ENCODE data around the gene KANSL1.
"Not testable (repeated sequence)": the region's sequence is repeated elsewhere in the genome, so short reads cannot be mapped to it uniquely, and the experiment has no call there.

The KANSL1 gene

GRCh38 chr17:46117117-46117516 is 76.1 kb downstream of the KANSL1 start:
- no peak overlapping the region for H3K4me3 ChIP-seq (replicated peaks; ENCODE audit: low read depth, low read length)
- DNase-seq (ENCODE audit: extremely low read depth, low read depth), result no peak
- no peak for TF ChIP-seq CTCF (IDR thresholded peaks at IDR 0.05; ENCODE audit: low read depth, low read length, missing control alignments)

- H3K4me3 ChIP-seq (replicated peaks; ENCODE audit: low read depth, low read length), result no peak overlapping the region
- no peak for DNase-seq (ENCODE audit: extremely low read depth, low read depth)
- no peak for TF ChIP-seq CTCF (IDR thresholded peaks at IDR 0.05; ENCODE audit: low read depth, low read length, missing control alignments)
These were observed 77.5 kb downstream of the KANSL1 start for GRCh38 chr17:46115699-46116098.

GRCh38 chr17:46111236-46111635 is 82.0 kb downstream of the KANSL1 start:
- not testable (repeated sequence) for H3K4me3 ChIP-seq (replicated peaks; ENCODE audit: low read depth, low read length); DNase-seq (ENCODE audit: extremely low read depth, low read depth)

GRCh38 chr17:46110219-46110618 is 83.0 kb downstream of the KANSL1 start:
- no peak for TF ChIP-seq CTCF (IDR thresholded peaks at IDR 0.05; ENCODE audit: low read depth, low read length, missing control alignments)
- H3K4me3 ChIP-seq (replicated peaks; ENCODE audit: low read depth, low read length), result no peak overlapping the region
- DNase-seq (ENCODE audit: extremely low read depth, low read depth), result no peak

- DNase-seq (ENCODE audit: extremely low read depth, low read depth), result no peak
- no peak for TF ChIP-seq CTCF (IDR thresholded peaks at IDR 0.05; ENCODE audit: low read depth, low read length, missing control alignments)
- no peak overlapping the region for H3K4me3 ChIP-seq (replicated peaks; ENCODE audit: low read depth, low read length)
These were observed 83.5 kb downstream of the KANSL1 start for GRCh38 chr17:46109603-46110189.

- DNase-seq (ENCODE audit: extremely low read depth, low read depth), result no peak
- no peak for TF ChIP-seq CTCF (IDR thresholded peaks at IDR 0.05; ENCODE audit: low read depth, low read length, missing control alignments)
- no peak overlapping the region for H3K4me3 ChIP-seq (replicated peaks; ENCODE audit: low read depth, low read length)
These were observed 84.6 kb downstream of the KANSL1 start for GRCh38 chr17:46108550-46109110.

GRCh38 chr17:46108120-46108519 is 85.1 kb downstream of the KANSL1 start:
- no peak for DNase-seq (ENCODE audit: extremely low read depth, low read depth)
- no peak overlapping the region for H3K4me3 ChIP-seq (replicated peaks; ENCODE audit: low read depth, low read length)
- no peak for TF ChIP-seq CTCF (IDR thresholded peaks at IDR 0.05; ENCODE audit: low read depth, low read length, missing control alignments)
